Stomach (tissue), 9 donors: ENCODE measurements around the gene CFAP161. TPM values are rescaled to one million over a fixed set of nuclear protein-coding genes. Genes with fewer than 3 reads are reported as not detected.

Source experiments
- DNase-seq, 2 donors: peaks; one replicate each; pipeline versions ENCODE4 v3.0.0 to v3.0.0-alpha.2; 2013 to 2019
- H3K27ac ChIP-seq, 5 donors: fragments of 200-600 bp in 4 of 5; sonication (generic) in 4 of 5; one replicate each; pipeline ENCODE4 v1.5.1; 2013 to 2019; ENCODE audit warnings: mild to moderate bottlenecking in 1 of 5, moderate library complexity in 1 of 5
- H3K27me3 ChIP-seq, 3 donors: fragments of 200-600 bp; sonication (generic); one replicate each; pipeline ENCODE4 v1.5.1; 2017 to 2019; ENCODE audit warnings: mixed run types in 1 of 3
- H3K36me3 ChIP-seq, 4 donors: fragments of 200-600 bp; sonication (generic); 1 replicate in 3 of 4; 2 replicates in 1 of 4; pipeline ENCODE4 v1.5.1; 2016 to 2019
- H3K4me1 ChIP-seq, 4 donors: fragments of 200-600 bp; sonication (generic); one replicate each; pipeline ENCODE4 v1.5.1; 2016 to 2019
- H3K4me3 ChIP-seq, 4 donors: fragments of 200-600 bp; sonication (generic) in 3 of 4; one replicate each; pipeline ENCODE4 v1.5.1; 2016 to 2019; ENCODE audit warnings: mild to moderate bottlenecking in 1 of 4
- H3K9me3 ChIP-seq, 4 donors: fragments of 200-600 bp; sonication (generic); one replicate each; pipeline ENCODE4 v1.5.1; 2016 to 2019
- CTCF ChIP-seq, 7 experiments: fragments of 450-650 bp in 4 of 7; fragments of 200-600 bp in 3 of 7; sonication (generic) in 3 of 7; IDR thresholded peaks; one replicate each; pipeline ENCODE4 v1.5.1; 2016 to 2019; ENCODE audit warnings: antibody characterized with exemption in 7 of 7, control low read depth in 2 of 7, mild to moderate bottlenecking in 1 of 7
- EP300 ChIP-seq: sonication (generic); formaldehyde crosslinking; IDR thresholded peaks from one replicate; pipeline ENCODE4 v1.6.1; 2017; ENCODE audit warnings: antibody characterized with exemption
- POLR2A ChIP-seq, 4 donors: fragments of 450-650 bp; IDR thresholded peaks; one replicate each; pipeline ENCODE4 v1.6.1; 2016; ENCODE audit warnings: antibody characterized with exemption in 4 of 4, control low read depth in 2 of 4, mild to moderate bottlenecking in 1 of 4, moderate library complexity in 1 of 4
- POLR2AphosphoS5 ChIP-seq, 3 donors: sonication (generic); formaldehyde crosslinking; IDR thresholded peaks; one replicate each; pipeline ENCODE4 v1.6.1; 2016; ENCODE audit warnings: antibody characterized with exemption in 3 of 3
- WGBS, 5 donors: extraction: QIAGEN DNeasy Blood & Tissue Kit in 3 of 5; methylation state at CpG; one replicate each; pipeline versions ENCODE4 v1.1.5 to v1.1.7; 2013 to 2018; 5-methylcytosine and 5-hydroxymethylcytosine counted together
- intact Hi-C: fragments of 100-400 bp; cut with DNase I; formaldehyde crosslinking; loops from one replicate; pipeline ENCODE4 v1.15.1; 2023; ENCODE audit warnings: low total_unique reads
- polyA plus RNA-seq, 3 donors: library from polyadenylated mRNA; stranded (reverse); fragments of 200-250 nt; gene quantifications; one replicate each; pipeline ENCODE4 v1.2.3, GENCODE V29; 2013
- total RNA-seq, 5 donors: library from RNA; depleted of rRNA; stranded (reverse); fragments of >200 nt; gene quantifications; one replicate each; pipeline versions ENCODE4 v1.1.0 to v1.2.3, GENCODE V29; 2014 to 2016
- donor health status: healthy with polysubstance abuse.
- donor health status: Bipolar disorder and iron deficiency.
- donor health status: healthy.

The CFAP161 gene
- total and polyA plus RNA-seq, 8 donors = 0.19 to 2.6 TPM; not detected in 6

GRCh38 chr15:81146006-81146405 lies 11.9 kb downstream of the CFAP161 start:
- no peaks in the 10 kb centered on the region for H3K4me1 ChIP-seq
- H3K27ac ChIP-seq = no peak overlapping the region
- H3K27me3 ChIP-seq = no peaks in the 10 kb centered on the region
- no peak for TF ChIP-seq POLR2AphosphoS5 (IDR thresholded peaks at IDR 0.05)
- no peak for TF ChIP-seq CTCF (IDR thresholded peaks at IDR 0.05)
- no peak for TF ChIP-seq POLR2A (IDR thresholded peaks at IDR 0.05)
- TF ChIP-seq EP300 = no peak
- no peak overlapping the region for H3K4me3 ChIP-seq
- no peak for DNase-seq
- 30 to 81% (median 61%) methylated on average over 1 of the region's 1 CpG for WGBS, 5 donors
- no peaks in the 10 kb centered on the region for H3K36me3 ChIP-seq
- no peaks in the 10 kb centered on the region for H3K9me3 ChIP-seq
- intact Hi-C loops = no loop called here

- H3K27ac ChIP-seq = no peak overlapping the region
- 55 to 80% (median 64%) methylated on average over 1 of the region's 1 CpG for WGBS, 5 donors
- H3K27me3 ChIP-seq = no peaks in the 10 kb centered on the region
- H3K4me3 ChIP-seq = no peak overlapping the region
- no peaks in the 10 kb centered on the region for H3K36me3 ChIP-seq
- DNase-seq = no peak
- H3K4me1 ChIP-seq = no peaks in the 10 kb centered on the region
- H3K9me3 ChIP-seq = no peaks in the 10 kb centered on the region
- TF ChIP-seq POLR2A (IDR thresholded peaks at IDR 0.05) = no peak
- TF ChIP-seq EP300 = no peak
- no peak for TF ChIP-seq POLR2AphosphoS5 (IDR thresholded peaks at IDR 0.05)
- TF ChIP-seq CTCF (IDR thresholded peaks at IDR 0.05) = no peak
- intact Hi-C loops = no loop called here
Measured at GRCh38 chr15:81146466-81146865, 12.4 kb downstream of the CFAP161 start.

GRCh38 chr15:81151389-81151788 lies 17.3 kb downstream of the CFAP161 start:
- Histone ChIP-seq H3K27me3 (no peaks in the 10 kb centered on the region), H3K4me1 (peaks cover 0 to 9% (median 4%) of the 10 kb centered on the region in 4 donors), H3K36me3 (no peaks in the 10 kb centered on the region), H3K27ac (no peak overlapping the region), H3K4me3 (no peak overlapping the region), H3K9me3 (no peaks in the 10 kb centered on the region)
- no peak for DNase-seq
- TF ChIP-seq EP300 = no peak
- TF ChIP-seq POLR2A (IDR thresholded peaks at IDR 0.05) = no peak
- TF ChIP-seq POLR2AphosphoS5 (IDR thresholded peaks at IDR 0.05) = no peak
- TF ChIP-seq CTCF (IDR thresholded peaks at IDR 0.05) = no peak
- intact Hi-C loops = loop anchor here (10.0 kb wide), 1 partner anchor 113 kb away; no protein-coding TSS in a partner anchor
- WGBS, 5 donors = 49 to 74% (median 56%) methylated on average over 7 of the region's 7 CpGs

- Histone ChIP-seq H3K27ac (no peak overlapping the region), H3K36me3 (no peaks in the 10 kb centered on the region), H3K27me3 (no peaks in the 10 kb centered on the region), H3K4me3 (no peak overlapping the region), H3K9me3 (no peaks in the 10 kb centered on the region), H3K4me1 (peaks cover 0 to 15% (median 6%) of the 10 kb centered on the region in 4 donors)
- TF ChIP-seq EP300 (no peak), POLR2AphosphoS5 (IDR thresholded peaks at IDR 0.05) (no peak), POLR2A (IDR thresholded peaks at IDR 0.05) (no peak)
- DNase-seq = no peak
- intact Hi-C loops = loop anchor here (10.0 kb wide), 1 partner anchor 112 kb away; no protein-coding TSS in a partner anchor
- 89 to 93% (median 90%) methylated on average over 4 of the region's 4 CpGs for WGBS, 5 donors
Measured at GRCh38 chr15:81152339-81152738, 18.3 kb downstream of the CFAP161 start.

- Histone ChIP-seq H3K27me3 (no peaks in the 10 kb centered on the region), H3K4me1 (peaks cover 0 to 19% (median 8%) of the 10 kb centered on the region in 4 donors), H3K36me3 (no peaks in the 10 kb centered on the region), H3K4me3 (no peak overlapping the region), H3K9me3 (no peaks in the 10 kb centered on the region), H3K27ac (no peak overlapping the region)
- intact Hi-C loops = loop anchor here (10.0 kb wide), 1 partner anchor 112 kb away; no protein-coding TSS in a partner anchor
- DNase-seq = no peak
- 84 to 90% (median 88%) methylated on average over 4 of the region's 4 CpGs for WGBS, 5 donors
- TF ChIP-seq CTCF (IDR thresholded peaks at IDR 0.05) (no peak), POLR2AphosphoS5 (IDR thresholded peaks at IDR 0.05) (no peak), POLR2A (IDR thresholded peaks at IDR 0.05) (no peak), EP300 (no peak)
Measured at GRCh38 chr15:81152799-81153198, 18.7 kb downstream of the CFAP161 start.
